Stimulated activated CD8-positive, alpha-beta memory T cell treated with anti-CD3 and anti-CD28 coated beads, Interleukin-4, amount 100 ng/mL, for 24 hours (primary cell): Measurements from ENCODE around the gene KIF26B.

Experiments used
- DNase-seq: peaks from one replicate; pipeline ENCODE4 v3.0.0-alpha.2; 2020; ENCODE audit warnings: low read depth

The KIF26B gene

DNA sequence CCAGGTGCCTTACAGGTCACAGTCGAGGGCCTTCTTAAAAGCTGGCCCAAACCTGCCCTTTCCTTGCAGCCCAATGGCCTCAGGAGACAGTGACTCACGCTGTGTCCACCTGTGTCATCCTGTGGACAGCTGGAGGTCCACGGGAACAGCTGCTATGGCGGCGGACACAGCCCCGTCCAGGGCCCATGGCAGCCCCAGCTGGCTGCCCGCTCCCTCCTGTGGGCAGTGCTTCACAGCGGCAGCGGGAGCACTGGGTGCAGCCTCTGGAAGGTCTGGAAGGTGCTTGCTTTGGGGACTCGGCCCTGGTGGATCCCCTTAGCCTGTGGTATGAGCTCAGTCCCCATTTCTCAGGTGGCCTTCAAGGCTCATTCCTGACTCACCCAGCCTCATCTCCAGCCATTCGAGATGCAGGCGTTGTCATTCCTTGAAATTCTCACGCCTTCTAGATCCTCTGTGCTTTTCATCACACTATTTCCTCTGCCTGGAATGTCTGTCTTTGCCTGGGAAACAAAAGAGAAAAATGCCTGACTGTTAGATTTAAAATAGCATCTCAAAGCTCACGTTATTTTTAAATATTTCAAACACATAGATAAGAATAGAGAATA is 86.8 kb downstream of the KIF26B start:
- DNase-seq, result no peak

DNA sequence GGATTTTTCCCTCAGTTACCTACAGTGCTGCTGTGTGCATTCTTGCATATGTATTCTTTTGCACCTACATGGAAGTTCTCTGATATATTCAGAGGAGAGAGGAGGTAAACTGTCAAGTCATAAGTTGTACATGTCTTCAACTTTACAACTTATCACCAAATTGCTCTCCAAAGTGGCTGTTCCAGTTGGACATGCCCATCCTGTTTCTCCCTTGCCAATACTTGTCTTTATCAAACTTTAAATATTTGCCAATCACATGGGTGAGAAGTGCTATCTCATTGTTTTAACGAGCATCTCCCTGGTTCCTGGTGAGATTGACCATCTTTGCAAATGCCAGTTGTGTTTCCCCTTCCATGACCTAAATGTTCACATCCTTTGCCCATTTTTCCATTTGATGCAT is 88.2 kb downstream of the KIF26B start:
- no peak for DNase-seq

DNA sequence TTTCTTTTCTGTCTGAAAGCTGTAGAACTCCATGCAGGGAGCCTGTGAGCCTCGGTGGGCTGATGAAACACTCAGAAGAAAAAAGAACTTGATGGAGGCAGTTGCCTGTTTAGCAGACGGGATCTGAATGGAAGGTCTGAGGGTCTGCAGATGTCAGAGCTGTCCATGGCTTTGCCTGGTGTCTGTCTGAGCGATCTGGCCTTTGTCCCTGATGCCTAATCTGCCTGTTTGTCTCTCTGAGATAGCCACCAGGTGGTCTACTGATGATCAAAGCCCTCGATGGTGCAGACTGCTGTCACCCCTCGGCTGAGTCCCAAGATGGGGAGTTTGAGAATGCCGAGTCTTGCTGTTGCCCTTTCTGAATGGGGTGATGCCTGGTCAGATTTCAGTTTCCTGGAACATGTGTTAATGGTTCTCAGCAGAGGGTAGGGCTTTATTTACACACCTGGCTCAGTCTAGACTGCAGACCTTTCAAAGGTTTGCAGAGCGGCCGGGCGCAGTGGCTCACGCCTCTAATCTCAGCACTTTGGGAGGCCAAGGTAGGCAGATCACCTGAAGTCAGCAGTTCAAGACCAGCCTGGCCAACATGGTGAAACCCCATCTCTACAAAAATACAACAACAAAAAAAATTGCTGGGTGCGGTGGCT is 90.4 kb downstream of the KIF26B start:
- no peak for DNase-seq

DNA sequence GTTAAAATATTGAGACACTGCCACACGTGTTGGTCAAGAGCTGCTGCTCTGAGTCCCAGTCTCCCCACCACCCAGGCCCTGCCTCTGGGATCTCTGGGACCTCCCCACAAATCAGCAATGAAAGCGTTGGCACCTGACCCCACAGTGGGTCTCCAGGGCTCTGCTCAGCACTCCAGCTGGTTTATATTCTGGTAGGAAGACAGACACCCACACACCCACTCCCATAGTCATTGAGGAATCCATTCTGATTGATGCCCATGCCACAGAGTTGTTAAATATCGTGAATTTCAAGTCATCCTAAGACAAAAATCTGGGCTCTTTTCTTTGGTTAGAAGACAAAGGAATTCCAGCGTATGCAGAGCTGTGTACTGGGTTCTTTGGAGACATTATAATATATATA is 91.6 kb downstream of the KIF26B start:
- DNase-seq, result no peak

DNA sequence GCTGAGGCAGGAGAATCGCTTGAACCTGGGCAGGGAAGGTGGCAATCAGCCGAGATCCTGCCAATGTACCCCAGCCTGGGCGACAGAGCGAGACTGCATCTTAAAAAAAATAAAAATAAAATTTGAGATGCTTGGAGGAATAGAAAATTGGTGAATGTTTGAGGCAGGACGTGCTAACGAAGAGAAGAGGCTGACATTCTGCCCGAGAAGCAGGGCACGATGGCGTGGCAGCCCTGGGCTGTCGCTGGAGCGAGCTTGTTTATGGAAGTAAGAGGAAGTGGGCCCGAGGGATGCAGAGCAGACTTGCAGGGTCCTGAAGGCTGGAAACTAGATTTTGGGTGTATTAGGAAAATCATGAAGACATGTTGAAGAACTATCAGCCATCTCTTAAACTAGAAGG is 92.6 kb downstream of the KIF26B start:
- DNase-seq, result no peak

DNA sequence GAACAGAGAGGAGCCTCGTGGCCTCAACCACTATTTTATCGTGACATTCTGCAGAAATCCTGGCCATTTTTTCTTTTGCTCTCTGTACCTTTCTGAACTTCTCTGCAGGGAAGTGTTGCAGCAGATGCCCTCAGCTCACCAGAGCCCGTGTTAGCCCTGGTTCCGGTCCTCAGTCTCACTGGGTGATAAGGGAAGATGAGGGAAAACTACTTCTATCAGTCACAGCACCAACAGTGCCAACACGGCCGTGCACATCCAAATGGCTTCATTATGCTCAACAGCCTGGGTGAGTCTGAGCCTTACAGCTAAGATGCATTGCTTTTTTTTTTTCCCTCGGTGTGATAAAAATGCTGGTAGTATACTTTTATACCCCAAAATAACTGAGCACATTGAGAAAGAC is 93.0 kb downstream of the KIF26B start:
- DNase-seq, result no peak

DNA sequence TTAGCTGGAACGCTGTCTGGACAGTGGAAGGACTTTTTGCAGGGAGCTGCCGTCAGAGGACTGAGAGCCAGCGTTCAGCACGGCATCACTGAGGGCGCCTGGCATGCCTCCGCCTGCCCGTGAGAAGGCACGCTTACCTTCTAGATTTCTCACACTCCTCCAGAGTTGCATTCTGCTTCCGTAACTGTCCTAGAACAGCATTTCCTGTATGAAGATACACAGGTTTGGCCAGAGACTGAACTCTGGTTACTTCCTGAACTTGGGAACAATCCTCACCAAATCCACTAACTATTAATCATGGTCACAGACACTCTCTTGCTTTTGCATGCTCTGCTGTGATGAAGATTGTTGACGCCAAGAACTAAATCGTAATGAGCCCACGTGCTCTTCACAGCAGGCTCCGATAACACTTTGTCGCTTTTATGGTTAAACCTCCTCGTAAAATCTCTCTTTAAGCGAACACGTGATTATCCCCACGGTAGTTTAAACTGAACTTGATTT is 93.5 kb downstream of the KIF26B start:
- DNase-seq, result no peak

DNA sequence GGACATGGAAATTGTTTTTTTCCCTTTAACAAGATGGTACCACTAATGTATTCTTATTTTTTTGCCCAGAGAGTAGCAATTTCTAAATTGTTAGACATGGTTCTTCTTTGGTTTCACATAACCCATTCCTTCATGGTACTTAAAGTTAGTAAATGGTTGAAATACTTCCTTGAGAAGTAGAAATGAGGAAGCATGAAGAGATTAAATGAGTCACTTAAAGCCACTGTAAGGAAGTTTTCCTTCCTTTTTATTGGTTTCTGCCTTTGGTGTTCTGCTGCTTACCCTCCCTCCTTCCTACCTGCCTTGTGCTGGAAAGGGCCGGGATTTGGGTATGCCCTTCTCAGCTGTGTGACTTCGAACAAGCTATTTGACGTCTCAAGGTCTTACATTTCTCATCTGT is 101.0 kb downstream of the KIF26B start:
- DNase-seq, result no peak

DNA sequence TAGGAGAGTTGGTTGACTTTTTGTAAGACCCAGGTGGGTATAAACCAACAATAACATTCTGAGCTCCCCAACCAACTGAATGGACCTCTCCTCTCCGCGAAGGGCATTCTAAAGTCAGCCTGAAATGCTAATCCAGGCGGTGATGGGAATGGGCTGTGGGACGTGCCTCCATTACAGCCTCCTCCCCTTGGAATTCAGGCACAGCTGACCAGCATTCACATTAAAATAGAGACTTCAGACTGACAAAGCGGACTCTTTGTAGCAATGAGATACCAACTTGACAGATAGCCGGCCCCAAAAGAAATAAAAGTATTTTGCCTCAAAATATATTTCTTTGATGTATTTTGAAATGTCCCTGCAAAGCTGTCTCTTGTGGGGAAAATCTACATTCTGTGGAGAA is 101.7 kb downstream of the KIF26B start:
- no peak for DNase-seq

DNA sequence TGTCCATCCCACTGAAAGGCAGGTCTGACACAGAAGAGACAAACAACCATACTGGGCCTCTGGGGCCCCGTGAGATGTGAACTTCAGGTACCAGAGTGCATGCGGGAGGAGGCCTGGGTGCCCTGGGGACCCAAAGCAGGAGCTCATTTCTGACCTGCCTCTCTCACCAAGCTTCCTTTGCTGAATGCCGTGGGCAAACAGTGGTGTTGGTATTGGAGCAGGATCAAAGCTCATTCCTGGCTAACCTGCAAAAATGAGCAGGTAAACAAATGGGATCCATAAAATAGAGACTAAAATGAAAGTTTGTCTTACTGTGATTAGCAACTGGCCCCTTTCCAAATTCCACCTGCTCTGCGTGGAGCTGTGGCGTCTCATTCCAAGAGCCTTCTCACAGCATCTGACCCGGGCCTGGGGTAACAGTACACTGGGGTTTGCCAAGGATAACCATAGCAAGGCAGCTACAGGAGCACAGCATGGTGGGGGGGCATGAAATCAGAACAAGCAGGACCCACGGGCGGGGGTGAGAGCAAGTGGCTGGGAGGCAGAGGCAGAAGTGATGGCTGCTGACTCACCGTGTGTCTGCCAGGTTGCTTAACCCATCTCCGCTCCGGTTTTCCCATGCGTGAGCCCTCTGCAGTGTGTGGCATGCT is 103.6 kb downstream of the KIF26B start:
- DNase-seq, result no peak

DNA sequence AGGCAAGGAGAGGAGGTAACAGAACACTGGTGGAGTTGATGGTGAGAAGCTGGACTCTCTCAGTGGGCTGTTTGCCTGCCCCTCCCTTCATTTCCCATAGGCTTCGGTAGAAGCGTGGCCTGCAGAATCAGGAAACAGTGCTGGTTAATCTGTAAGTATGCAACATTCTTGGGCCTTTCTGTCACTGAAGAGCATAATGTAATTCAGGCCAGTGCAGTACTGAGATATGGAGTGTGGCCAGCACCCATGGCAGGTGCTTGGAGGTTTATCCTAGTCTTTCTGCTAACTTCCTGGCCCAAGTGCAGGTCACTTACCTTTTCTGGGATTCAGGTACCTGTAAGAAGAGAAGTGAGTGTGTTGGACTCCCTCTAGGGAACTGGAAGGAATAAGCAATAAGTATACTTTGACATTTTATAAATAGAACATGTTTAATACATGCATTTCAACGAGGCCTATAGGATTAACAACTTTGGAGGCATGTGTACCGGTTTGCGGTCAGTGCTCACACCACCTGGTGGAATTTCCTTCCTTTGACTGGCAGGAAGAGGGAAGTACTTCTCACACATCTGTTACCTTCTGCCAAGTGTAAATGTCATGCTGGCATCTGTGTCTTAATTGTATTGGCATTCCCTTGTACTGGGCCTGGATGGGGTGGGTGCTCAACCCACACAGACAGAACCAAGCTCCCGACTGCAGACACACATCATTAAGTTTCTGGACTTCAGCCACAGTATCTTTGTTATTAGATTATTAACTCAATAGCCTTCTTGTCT is 105.5 kb downstream of the KIF26B start:
- DNase-seq, result no peak

DNA sequence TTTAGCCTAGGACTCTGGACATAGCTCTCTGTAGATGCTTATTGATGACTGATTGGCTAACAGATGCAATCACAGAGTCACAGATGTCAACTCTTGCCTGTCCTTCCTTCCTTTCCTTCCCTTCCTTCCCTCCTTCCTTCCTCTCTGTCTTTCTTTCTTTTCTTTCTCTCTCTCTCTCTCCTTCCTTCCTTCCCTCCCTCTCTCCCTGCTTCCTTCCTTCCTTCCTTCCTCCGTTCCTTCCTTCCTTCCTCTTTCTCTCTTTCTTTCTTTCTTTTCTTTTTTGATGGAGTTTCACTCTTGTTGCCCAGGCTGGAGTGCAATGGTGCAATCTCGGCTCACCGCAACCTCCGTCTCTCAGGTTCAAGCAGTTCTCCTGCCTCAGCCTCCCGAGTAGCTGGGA is 106.1 kb downstream of the KIF26B start:
- no peak for DNase-seq

DNA sequence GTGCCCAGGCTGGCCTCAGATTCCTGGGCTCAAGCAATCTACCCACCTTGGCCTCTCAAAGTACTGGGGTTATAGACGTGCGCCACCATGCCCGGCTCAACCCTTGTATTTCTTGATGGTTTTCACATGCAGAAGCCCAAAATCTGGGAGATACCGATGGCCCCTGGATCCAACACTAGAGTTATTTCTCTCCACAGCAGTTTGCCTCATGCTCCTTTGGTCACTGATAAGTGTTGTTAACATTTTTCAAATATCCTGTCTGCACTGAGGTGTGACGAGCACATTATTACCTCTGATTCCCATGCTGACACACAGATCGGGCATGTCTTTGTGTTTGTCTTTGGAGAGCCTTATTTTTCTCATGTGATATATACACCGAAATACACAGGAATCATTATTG is 107.0 kb downstream of the KIF26B start:
- no peak for DNase-seq

DNA sequence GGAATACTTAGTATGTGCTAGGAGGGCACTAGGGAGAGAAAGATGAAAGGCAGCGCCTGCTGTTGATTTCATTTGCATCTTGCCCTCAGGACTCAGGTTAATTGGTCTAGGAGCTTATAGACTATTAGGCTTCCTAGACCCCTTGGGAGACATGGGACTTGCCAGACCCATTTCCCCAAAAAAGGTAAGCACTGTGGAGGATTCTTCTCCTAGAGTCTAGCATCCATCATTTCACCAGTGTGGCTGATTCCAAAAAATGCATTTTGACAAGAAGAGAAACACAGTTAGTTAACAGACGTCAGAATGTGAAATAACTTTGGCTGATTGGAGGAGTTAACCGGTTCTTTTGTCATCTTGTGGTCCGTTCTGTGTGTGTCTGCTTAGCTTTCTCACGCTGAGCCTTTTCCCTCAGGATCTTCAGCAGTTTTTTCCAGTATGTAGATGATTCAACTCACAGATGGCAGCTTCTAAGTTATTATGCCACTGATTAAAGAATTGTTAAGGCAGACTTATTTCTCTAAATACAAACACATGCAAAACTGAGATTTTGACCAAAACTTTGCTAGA is 108.8 kb downstream of the KIF26B start:
- no peak for DNase-seq

DNA sequence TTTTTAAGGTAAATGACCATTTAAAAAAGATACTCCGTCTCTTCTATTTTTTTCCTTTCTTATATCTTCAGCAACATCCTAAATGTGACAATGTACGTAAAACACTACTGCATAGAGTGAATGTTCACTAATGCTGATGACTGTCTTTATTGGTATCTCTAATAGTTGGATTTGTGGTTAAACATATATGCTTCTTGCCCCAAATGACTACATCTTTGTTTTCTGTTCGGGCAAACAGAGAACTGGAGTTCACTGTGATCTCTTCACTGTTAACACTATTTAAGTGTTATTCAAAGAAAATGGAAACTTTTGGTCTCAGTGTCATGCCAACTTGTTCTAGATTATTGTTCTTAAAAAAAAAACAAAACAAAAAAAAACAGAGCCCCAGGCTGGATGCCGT is 109.4 kb downstream of the KIF26B start:
- no peak for DNase-seq

DNA sequence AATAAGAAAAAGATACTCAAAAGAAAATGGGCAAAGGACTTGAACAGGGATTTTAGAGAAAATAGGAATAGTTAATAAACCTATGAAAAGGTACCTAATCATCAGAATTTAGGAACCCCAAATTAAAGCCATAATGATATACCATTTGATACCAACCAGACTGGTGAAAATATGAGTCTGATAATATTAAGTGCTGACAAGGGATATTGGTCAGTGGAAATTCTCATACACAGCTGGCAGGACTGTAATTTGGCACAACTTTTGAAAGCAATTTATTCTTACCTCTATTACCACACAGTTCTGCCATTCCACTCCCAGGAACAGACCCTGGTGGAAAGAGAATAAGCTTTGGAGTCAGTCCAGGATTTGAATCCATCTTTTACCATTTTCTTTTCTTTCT is 111.3 kb downstream of the KIF26B start:
- DNase-seq, result no peak

DNA sequence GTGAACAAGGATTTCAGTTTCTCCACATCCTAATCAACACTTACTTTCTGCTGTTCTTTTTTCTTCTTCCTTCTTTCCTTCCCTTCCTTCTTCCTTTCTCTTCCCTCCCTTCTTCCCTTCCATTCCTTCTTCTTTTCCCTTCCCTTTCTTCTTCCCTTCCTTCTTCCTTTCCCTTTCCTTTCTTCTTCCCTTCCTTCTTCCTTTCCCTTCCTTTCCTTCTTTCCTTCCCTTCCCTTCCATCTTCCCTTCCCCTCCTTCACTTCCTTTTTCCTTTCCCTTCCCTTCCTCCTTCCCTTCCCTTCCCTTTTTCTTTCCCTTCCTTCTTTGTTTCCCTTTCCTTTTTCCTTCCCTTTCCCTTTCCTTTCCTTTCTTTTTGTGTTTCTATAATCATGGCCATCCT is 115.3 kb downstream of the KIF26B start:
- DNase-seq, result no peak

DNA sequence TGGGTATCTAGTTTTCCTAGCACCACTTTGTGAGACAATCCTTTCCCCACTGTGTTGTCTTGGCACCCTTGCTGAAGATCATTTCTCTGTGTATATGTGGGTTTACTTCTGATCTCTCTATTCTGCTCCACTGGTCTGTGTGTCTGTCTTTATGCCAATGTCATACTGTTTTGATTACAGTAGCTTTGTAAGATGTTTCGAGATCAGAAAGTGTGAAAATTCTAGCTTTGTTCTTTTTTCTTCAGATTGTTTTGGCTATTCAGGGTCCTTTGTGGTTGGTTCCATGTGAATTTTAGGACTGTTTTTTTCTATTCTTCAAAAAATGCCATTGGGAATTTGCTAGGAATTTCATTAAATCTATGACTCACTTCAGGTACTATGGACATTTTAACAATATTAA is 116.2 kb downstream of the KIF26B start:
- DNase-seq, result no peak

DNA sequence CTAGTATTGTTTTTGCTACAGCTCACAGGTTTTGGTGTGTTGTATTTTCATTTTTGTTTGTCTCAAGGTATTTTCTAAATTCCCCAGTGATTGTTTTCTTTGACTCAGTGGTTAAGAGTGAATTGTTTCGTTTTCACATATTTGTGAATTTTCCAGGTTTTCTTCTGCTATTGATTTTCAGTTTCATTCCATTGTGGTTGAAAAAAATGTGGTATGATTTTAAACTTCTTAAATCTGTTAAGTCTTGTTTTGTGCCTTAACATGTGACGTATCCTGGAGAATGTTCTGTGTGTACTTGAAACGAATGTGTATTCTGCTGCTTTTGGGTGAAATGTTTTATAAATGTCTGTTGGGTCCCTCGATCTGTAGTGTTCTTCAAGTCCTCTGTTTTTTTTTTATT is 117.9 kb downstream of the KIF26B start:
- no peak for DNase-seq

DNA sequence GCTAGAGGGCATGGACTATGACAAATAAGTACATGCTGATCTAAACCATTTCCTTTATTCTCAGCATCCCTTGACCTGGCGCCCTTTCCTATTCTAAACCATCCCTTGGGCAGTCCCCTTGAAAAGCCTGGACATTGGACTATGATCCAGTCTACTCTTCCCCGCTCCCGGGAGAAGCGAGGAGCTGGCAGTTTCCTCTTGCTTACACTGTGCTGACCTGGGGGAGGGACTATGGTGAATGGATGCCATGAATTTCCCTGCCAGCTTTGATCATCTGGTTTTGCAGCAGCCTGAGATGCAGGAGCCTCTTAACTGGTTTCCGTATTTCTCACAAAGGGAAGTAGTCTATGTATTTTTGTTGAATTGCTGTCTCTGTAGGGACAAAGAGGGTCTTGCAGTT is 121.7 kb downstream of the KIF26B start:
- DNase-seq, result no peak

DNA sequence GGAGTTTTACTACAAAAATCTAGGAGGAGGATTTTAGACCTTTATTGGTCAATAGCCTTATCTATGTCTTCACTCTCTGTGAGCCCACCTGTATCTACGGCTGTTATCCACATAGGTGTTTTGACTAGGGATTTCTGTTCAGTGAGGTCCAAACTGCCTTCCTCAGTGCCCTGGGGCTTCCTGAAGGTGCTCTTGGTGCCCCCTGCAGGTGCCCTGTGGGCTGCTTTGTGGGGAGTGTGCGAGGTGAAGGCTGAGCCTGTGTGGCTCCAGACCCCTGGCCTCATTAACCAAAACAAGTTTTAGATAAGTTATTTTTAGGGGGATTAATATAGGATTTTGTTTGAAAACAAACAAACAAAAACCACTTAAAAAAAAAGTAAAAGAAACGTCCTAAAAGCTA is 122.5 kb downstream of the KIF26B start:
- no peak for DNase-seq

DNA sequence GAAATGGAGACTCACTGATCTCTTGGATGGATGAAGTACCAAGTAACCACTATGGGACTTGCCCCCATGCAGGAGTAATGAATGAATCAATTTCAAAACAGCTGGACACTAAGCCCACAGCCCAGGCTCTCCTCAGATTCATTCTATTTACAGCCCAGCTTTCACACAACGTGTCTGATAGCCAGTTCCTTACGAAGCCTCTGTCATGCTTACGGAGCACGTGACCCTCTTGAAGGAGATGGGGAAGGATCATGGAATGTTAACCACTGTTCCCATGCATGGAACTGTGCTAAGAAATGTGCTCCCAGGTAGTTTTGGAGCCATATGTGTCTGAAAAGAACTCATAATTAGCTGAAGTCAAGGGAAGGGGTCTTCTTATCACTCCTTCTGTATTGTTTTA is 124.1 kb downstream of the KIF26B start:
- no peak for DNase-seq

DNA sequence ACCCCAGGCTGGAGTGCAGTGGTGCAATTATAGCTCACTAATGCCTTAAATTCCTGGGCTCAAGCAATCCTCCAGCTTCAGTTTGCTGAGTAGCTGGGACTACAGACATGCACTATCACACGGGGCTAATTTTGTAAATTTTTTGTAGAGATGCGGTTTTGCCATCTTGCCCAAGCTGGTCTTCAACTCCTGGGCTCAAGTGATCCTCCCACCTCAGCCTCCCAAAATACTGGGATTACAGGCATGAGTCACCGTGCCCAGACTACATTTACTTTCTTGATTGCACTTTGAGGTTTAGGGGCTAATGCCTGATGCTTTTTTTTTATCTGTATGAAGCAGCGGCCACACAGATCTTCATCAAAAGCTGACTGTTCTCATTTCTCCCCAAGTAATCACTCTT is 124.6 kb downstream of the KIF26B start:
- no peak for DNase-seq
